Measurements from ENCODE around the gene MT1A.
"Not testable (repeated sequence)": the region's sequence is repeated elsewhere in the genome, so short reads cannot be mapped to it uniquely, and the experiment has no call there.

The MT1A gene

GRCh38 chr16:56667581-56668571 lies 29.4 kb downstream of the MT1A start, which contains the start of gene MT1G:
Gene MT1G, minus strand, starts transcription at chr16:56668065. Its CDS starts 72 bp downstream, at chr16:56667993.
- no peak for TF ChIP-seq CTCF (IDR thresholded peaks at IDR 0.05; ENCODE audit: control insufficient read depth, extremely low read depth, insufficient read depth)
- H3K4me3 ChIP-seq (ENCODE audit: low read depth, low read length): peak within 1 kb of the TSS; percentile 50
- DNase-seq (ENCODE audit: low read depth): peak; percentile 15

GRCh38 chr16:56669005-56669839 lies 30.8 kb downstream of the MT1A start, which contains the start of gene MT1H:
Gene MT1H, plus strand, starts transcription at chr16:56669814. Its CDS starts 71 bp downstream, at chr16:56669885.
- H3K4me3 ChIP-seq (ENCODE audit: low read depth, low read length): no peak within 1 kb of the TSS
- no peak for DNase-seq (ENCODE audit: low read depth)
- no peak for TF ChIP-seq CTCF (IDR thresholded peaks at IDR 0.05; ENCODE audit: control insufficient read depth, extremely low read depth, insufficient read depth)

GRCh38 chr16:56669840-56670619 lies 31.6 kb downstream of the MT1A start:
- no peak for DNase-seq (ENCODE audit: low read depth)
- TF ChIP-seq CTCF (IDR thresholded peaks at IDR 0.05; ENCODE audit: control insufficient read depth, extremely low read depth, insufficient read depth): no peak
- no peak overlapping the region for H3K4me3 ChIP-seq (ENCODE audit: low read depth, low read length)

GRCh38 chr16:56670620-56670934 lies 32.1 kb downstream of the MT1A start:
- TF ChIP-seq CTCF (IDR thresholded peaks at IDR 0.05; ENCODE audit: control insufficient read depth, extremely low read depth, insufficient read depth): no peak

GRCh38 chr16:56671691-56672090 lies 33.2 kb downstream of the MT1A start:
- not testable (repeated sequence) for H3K4me3 ChIP-seq (ENCODE audit: low read depth, low read length); DNase-seq (ENCODE audit: low read depth)

More at GRCh38 chr16:56670620-56670934, 32.1 kb downstream of the MT1A start:
- no peak overlapping the region for H3K4me3 ChIP-seq (ENCODE audit: low read depth, low read length)
- DNase-seq (ENCODE audit: low read depth): no peak

- H3K4me3 ChIP-seq (ENCODE audit: low read depth, low read length); DNase-seq (ENCODE audit: low read depth): not testable (repeated sequence)
These were observed 33.7 kb downstream of the MT1A start for GRCh38 chr16:56672171-56672570.

- H3K4me3 ChIP-seq (ENCODE audit: low read depth, low read length): no peak overlapping the region
- no peak for TF ChIP-seq CTCF (IDR thresholded peaks at IDR 0.05; ENCODE audit: control insufficient read depth, extremely low read depth, insufficient read depth)
- no peak for DNase-seq (ENCODE audit: low read depth)
These were observed 34.5 kb downstream of the MT1A start for GRCh38 chr16:56672761-56673536.

All from LNCaP clone FGC (cell line).